Iris pigment epithelial cell (primary cell): ENCODE measurements around the gene PCSK9.

Experiments used
- DNase-seq: peaks from one replicate; pipeline ENCODE4 v3.0.0-alpha.2; 2011; ENCODE audit warnings: low read depth

The PCSK9 gene

GRCh38 chr1:55044617-55045397 is 5.5 kb downstream of the PCSK9 start:
- DNase-seq = no peak

GRCh38 chr1:55045430-55045829 is 6.1 kb downstream of the PCSK9 start:
- no peak for DNase-seq

GRCh38 chr1:55046871-55047270 is 7.5 kb downstream of the PCSK9 start:
- DNase-seq = no peak

- DNase-seq = no peak
These were observed 8.3 kb downstream of the PCSK9 start for GRCh38 chr1:55047611-55048010.

GRCh38 chr1:55048453-55049270 is 9.3 kb downstream of the PCSK9 start:
- DNase-seq = no peak

- DNase-seq = no peak
These were observed 10.0 kb downstream of the PCSK9 start for GRCh38 chr1:55049271-55049913.

- peak; percentile 58 for DNase-seq
These were observed 10.5 kb downstream of the PCSK9 start for GRCh38 chr1:55049914-55050278.

GRCh38 chr1:55050283-55050682 is 10.9 kb downstream of the PCSK9 start:
- DNase-seq = peak; percentile 71

- no peak for DNase-seq
These were observed 11.8 kb downstream of the PCSK9 start for GRCh38 chr1:55051169-55051568.

GRCh38 chr1:55051621-55052020 is 12.3 kb downstream of the PCSK9 start:
- DNase-seq = no peak

GRCh38 chr1:55052221-55053142 is 13.1 kb downstream of the PCSK9 start:
- DNase-seq = no peak

- DNase-seq = peak; percentile 67
These were observed 14.1 kb downstream of the PCSK9 start for GRCh38 chr1:55053265-55053954.

GRCh38 chr1:55054396-55054795 is 15.0 kb downstream of the PCSK9 start:
- DNase-seq = no peak

GRCh38 chr1:55055084-55055882 is 15.9 kb downstream of the PCSK9 start:
- DNase-seq = no peak

GRCh38 chr1:55055951-55056631 is 16.7 kb downstream of the PCSK9 start:
- DNase-seq = no peak

GRCh38 chr1:55056632-55056992 is 17.3 kb downstream of the PCSK9 start:
- no peak for DNase-seq

- DNase-seq = no peak
These were observed 18.1 kb downstream of the PCSK9 start for GRCh38 chr1:55057270-55057955.

- no peak for DNase-seq
These were observed 18.6 kb downstream of the PCSK9 start for GRCh38 chr1:55057956-55058298.
